NCI-H2107 (cell line): ENCODE data around the gene CDRT15.
"Not testable (repeated sequence)": the region's sequence is repeated elsewhere in the genome, so short reads cannot be mapped to it uniquely, and the experiment has no call there.

Experiments
- DNase-seq: peaks from one replicate; lab custom pipeline; 2025; lab: John Stamatoyannopoulos, UW

CDRT15 gene

GRCh38 chr17:14236762-14237161 is at the start of gene CDRT15:
CDRT15 (minus strand) TSS chr17:14236862; CDS start chr17:14236833, 29 bp downstream.
- DNase-seq, result not testable (repeated sequence)

DNA sequence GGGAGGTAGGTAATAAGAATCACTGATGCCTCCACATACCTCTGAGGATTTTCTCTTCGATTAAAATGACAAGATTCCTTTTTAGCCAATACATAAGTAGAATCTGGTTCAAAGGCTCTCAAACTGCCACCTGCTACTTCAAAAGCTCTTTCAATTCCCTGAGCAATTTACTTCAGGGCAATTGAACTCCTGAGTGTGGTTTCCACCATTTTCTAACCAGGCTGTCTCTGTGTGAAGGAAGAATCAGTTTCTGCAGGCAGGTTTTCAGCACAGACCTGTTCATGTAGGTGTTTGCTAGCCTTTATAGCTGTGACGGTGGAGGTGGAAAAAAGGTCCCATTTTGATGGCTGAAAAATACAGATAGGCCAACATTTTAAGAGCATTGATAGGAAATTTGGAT is 46.1 kb upstream of the CDRT15 start:
- DNase-seq, result no peak

DNA sequence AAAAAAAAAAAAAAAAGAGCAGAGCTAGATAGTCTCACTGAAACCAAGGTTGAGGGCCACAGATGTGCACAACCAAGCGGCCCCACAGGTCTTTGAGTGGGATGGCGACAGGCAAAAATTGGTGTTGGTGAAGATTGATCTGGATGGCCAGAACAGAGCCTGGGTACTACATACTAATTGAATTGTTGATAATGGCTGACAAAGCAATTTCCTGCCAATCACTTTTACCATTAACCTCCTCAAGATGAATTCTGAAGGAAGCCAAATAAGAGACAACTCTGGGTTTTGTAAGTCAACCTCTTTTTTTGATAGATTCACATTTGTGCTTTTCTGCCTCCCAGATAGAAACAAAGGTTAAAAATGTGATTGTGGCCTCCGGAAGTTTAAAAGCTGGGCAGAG is 44.9 kb upstream of the CDRT15 start:
- no peak for DNase-seq

DNA sequence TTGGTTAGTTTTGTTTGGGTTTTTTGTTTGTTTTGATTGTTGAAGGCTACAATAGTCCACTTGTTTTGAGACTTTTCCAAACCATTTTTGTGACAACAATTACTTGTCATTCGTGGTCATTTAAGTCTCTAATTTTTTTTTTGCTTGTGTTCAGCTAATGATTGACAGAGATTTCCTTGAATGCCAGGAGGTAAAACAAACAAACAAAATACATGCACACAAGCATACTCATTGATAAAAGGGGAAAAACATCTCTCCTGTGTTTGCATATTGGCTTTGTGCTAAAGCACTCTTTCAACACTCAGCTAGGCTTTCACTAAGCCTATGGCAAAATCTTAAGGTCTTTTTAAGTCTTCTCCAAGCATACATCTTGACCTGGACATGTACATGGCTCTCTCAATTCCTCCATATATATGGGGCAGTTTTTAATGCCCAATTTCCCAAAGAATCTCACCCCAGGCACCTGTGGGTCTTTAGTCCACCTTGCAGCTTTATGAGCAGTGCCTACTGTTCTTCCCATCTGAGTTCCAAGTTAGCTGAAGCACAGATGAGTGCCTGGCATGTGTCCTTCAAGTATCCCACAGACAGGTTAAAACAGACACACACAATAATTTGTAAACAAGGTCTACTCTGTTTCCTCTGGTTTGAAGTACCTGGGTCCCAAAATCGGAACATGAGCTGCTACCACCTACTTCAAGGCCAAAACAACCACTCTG is 40.0 kb upstream of the CDRT15 start:
- no peak for DNase-seq

DNA sequence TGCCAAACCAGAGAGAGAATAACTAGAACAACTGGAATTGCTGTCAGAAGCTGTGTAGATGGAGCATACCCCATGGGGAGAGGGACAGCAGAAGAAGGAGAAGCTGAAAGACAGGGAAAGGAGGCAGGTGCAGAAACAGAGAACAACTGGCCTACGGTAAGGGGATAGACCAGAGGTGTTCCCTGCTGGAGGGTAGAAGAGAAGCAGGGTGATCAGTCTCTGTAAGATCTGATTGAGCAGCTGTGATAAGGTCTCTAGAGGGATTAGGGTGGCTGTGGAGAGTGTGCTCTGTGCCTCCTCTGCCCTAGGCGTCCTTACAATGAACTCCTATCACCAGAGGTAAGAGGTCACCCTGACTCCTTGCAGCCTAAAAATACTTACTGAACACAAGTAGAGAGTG is 33.8 kb upstream of the CDRT15 start:
- no peak for DNase-seq

- no peak for DNase-seq
Measured at GRCh38 chr17:14269473-14269872, 32.8 kb upstream of the CDRT15 start.

DNA sequence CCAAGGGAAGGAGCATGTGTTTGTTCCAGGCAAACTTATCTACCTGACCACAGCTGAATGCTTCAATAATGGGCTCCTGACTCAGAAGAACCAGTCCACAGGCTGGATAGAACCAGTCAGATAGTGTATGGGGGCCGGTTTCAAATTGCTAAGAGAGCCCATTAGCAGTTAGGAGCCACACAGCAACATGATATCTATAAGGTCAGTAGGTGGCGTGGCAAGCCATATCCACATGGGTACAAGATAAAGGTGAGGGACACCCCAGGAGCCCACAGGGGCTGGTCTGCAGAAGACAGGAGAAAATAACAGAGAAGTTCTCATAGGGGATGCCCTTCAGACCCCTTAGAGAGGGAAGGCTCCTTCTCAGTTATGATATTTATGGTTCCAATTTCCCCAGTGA is 31.6 kb upstream of the CDRT15 start:
- no peak for DNase-seq

GRCh38 chr17:14261406-14261805 is 24.7 kb upstream of the CDRT15 start:
- DNase-seq, result no peak

GRCh38 chr17:14245629-14246028 is 9.0 kb upstream of the CDRT15 start:
- DNase-seq, result no peak

- no peak for DNase-seq
Measured at GRCh38 chr17:14245002-14245401, 8.3 kb upstream of the CDRT15 start.

- not testable (repeated sequence) for DNase-seq
Measured at GRCh38 chr17:14239271-14239670, 2.6 kb upstream of the CDRT15 start.

DNA sequence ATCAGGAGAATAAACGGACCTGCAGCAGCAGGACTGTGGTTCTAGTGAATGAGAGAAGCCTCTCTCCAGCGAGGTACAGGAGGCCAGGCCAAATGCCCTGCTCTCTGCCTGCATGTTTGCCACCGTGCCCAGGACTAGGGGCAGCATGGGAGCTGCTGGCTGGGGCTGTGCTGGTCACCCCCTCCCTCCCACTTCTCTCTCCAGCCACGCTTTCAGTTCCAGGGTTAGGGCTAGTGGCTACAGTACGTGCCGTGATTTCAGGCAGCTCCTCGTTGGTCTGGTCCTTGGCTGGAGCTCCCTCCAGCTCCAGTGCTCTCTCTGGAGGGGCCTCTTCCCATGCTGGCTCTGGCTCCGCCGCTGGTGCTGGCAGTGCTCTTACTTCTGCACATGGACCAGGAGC is 630 bp downstream of the CDRT15 start:
- DNase-seq, result not testable (repeated sequence)

DNA sequence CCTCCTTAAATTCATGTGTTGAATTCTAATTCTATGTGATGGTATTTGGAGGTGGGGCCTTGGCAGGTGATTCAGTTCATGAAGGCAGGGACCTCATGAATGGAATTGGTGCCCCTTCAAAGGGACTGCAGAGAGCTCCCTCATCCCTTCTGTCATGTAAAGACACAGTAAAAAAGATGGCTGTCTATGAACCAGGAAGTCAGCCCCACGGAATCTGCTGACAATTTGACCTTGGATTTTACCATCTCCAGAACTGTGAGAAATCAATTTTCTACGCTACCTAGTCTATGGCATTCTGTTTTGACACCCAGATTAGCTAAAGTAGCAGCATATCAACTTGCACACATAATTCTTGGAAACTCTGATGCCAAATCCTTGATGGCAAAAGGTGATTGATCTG is 1.6 kb downstream of the CDRT15 start:
- not testable (repeated sequence) for DNase-seq

GRCh38 chr17:14231187-14231586 is 5.5 kb downstream of the CDRT15 start:
- DNase-seq, result not testable (repeated sequence)

DNA sequence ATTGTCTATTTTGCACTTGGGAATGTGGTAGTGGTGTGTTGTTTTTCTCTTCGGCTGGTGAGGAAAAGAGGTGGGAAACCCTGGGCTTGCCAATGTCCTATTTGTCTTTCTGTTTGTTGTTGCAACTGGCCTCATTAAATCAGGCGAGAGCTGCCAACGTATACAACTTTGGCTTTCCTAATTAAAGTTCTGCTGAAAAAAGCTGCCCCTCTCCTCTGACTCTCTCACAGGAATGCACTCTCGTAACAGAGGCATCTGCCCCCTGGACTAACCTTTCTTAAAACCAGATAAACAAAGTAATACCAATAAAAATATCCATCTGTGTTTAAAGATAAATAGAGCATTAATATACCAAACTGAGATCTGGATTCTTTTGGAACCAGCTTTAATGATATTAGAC is 7.8 kb downstream of the CDRT15 start:
- no peak for DNase-seq

- DNase-seq, result no peak
Measured at GRCh38 chr17:14227052-14227451, 9.6 kb downstream of the CDRT15 start.

GRCh38 chr17:14225254-14225980 is 11.2 kb downstream of the CDRT15 start:
- DNase-seq, result no peak

GRCh38 chr17:14222611-14223010 is 14.1 kb downstream of the CDRT15 start:
- DNase-seq, result no peak

- DNase-seq, result no peak
Measured at GRCh38 chr17:14214271-14214670, 22.4 kb downstream of the CDRT15 start.

DNA sequence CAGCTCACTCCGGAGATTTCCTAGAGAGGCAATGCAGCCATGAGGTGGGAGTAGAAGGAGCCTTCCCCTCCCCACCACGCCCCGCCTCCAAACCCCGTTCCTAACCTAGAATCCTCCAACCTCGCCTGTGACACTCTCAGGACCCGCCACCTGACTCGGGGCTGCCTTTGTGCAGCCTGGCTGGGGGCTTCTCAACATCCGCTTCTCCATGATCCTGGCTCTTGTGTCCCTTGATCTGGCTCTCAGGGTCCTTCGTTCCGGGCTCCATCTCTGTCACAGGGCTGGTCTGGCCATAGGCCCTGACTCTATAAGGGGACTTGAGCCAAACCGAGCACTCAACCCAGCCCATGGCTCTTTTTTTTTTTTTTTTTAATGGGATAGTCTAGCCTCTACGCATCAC is 24.3 kb downstream of the CDRT15 start:
- no peak for DNase-seq

DNA sequence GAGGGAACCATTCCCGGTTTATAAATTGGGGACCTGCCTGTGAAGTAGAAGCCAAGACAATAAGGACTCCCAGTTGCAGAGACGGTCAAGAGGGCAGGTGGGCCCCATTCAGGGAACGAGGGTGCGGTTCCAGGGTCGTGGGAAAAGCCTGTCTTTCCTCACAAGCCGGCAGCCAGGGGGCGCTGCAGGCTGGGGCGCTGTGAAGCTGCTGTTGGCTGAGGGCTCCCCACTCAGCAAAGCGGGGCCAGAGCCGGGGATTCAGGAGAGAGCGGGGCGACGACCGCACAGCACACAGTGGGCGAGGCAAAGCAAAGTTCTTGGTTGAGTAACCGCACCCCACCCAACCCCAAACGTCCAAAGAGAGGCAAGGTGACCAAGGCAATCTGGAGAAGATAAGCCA is 24.9 kb downstream of the CDRT15 start:
- no peak for DNase-seq

- no peak for DNase-seq
Measured at GRCh38 chr17:14211246-14211645, 25.4 kb downstream of the CDRT15 start.

- no peak for DNase-seq
Measured at GRCh38 chr17:14209215-14209614, 27.4 kb downstream of the CDRT15 start.

DNA sequence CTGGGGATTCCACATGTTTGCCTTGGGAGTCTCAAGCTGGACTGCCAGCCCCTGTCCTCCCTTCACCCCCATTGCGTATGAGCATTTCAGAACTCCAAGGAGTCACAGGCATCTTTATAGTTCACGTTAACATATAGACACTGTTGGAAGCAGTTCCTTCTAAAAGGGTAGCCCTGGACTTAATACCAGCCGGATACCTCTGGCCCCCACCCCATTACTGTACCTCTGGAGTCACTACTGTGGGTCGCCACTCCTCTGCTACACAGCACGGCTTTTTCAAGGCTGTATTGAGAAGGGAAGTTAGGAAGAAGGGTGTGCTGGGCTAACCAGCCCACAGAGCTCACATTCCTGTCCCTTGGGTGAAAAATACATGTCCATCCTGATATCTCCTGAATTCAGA is 28.9 kb downstream of the CDRT15 start:
- no peak for DNase-seq
